Fibroblast of lung (primary cell): ENCODE results near the gene APH1B. TPM values are rescaled to one million over a fixed set of nuclear protein-coding genes. Genes with fewer than 3 reads are reported as not detected.

Experiments used
- DNase-seq, 2 donors: peaks; one replicate each; pipeline versions ENCODE4 v3.0.0 to v3.0.0-alpha.2; 2010; ENCODE audit warnings: low read depth in 2 of 2
- H2AFZ ChIP-seq: 2 replicates; pipeline ENCODE4 v1.5.1; 2012; ENCODE audit warnings: low read length, control low read depth, inconsistent platforms
- H3K27ac ChIP-seq: 2 replicates; pipeline ENCODE4 v1.5.1; 2011; ENCODE audit warnings: low read length, control low read depth; ENCODE audit not compliant: insufficient read depth
- H3K27me3 ChIP-seq: 2 replicates; pipeline ENCODE4 v1.5.1; 2011; ENCODE audit warnings: mild to moderate bottlenecking, low read length; ENCODE audit not compliant: control insufficient read depth, insufficient read depth
- H3K36me3 ChIP-seq: 2 replicates; pipeline ENCODE4 v1.5.1; 2011; ENCODE audit warnings: low read length; ENCODE audit not compliant: control insufficient read depth, insufficient read depth
- H3K4me1 ChIP-seq: 2 replicates; pipeline ENCODE4 v1.5.1; 2011; ENCODE audit warnings: low read length; ENCODE audit not compliant: control insufficient read depth, insufficient read depth; ENCODE audit errors: extremely low read depth
- H3K4me2 ChIP-seq: 2 replicates; pipeline ENCODE4 v1.5.1; 2011; ENCODE audit warnings: low read length, control low read depth; ENCODE audit not compliant: insufficient read depth; ENCODE audit errors: extremely low read depth
- H3K4me3 ChIP-seq, 4 experiments: fragments of 200-600 bp in 1 of 4; sonication (generic) in 1 of 4; replicated peaks in 1 of 4; 2 replicates each; pipeline ENCODE4 v1.5.1; 2011 to 2016; ENCODE audit warnings: low read length in 4 of 4, low read depth in 3 of 4, mild to moderate bottlenecking in 3 of 4, control low read depth in 2 of 4, inconsistent platforms in 1 of 4, mixed read lengths in 1 of 4; ENCODE audit not compliant: insufficient read depth in 1 of 4; ENCODE audit errors: control extremely low read depth in 1 of 4
- H3K79me2 ChIP-seq: 2 replicates; pipeline ENCODE4 v1.5.1; 2012; ENCODE audit warnings: mild to moderate bottlenecking, low read length, inconsistent platforms; ENCODE audit not compliant: control insufficient read depth, insufficient read depth
- H3K9ac ChIP-seq: 2 replicates; pipeline ENCODE4 v1.5.1; 2011; ENCODE audit warnings: mild to moderate bottlenecking, low read length, control low read depth; ENCODE audit not compliant: insufficient read depth
- H3K9me3 ChIP-seq: 2 replicates; pipeline ENCODE4 v1.5.1; 2012; ENCODE audit warnings: low read depth, low read length; ENCODE audit not compliant: control insufficient read depth, insufficient read depth
- H4K20me1 ChIP-seq: 2 replicates; pipeline ENCODE4 v1.5.1; 2011; ENCODE audit warnings: low read length; ENCODE audit not compliant: control insufficient read depth, insufficient read depth; ENCODE audit errors: extremely low read depth
- EZH2 ChIP-seq: IDR thresholded peaks from 2 replicates; pipeline ENCODE4 v1.5.1; 2012; ENCODE audit warnings: low read length, control low read depth, mild to moderate bottlenecking; ENCODE audit errors: missing control alignments
- polyA plus RNA-seq, 2 donors: library from polyadenylated mRNA; depleted of rRNA in 1 of 2; stranded (reverse) in 1 of 2; unstranded in 1 of 2; fragments of >200 nt; gene quantifications; 2 replicates each; pipeline ENCODE4 v1.2.1, GENCODE V29; 2011 to 2012; ENCODE audit warnings: missing spikeins in 1 of 2
- total RNA-seq: library from RNA; depleted of rRNA; stranded (reverse); fragments of >200 nt; gene quantifications from 2 replicates; pipeline ENCODE4 v1.2.1, GENCODE V29; 2014
- TF ChIP-seq, protein P1 (sequence below), 2 donors: IDR thresholded peaks in 1 of 2; conservative IDR thresholded peaks in 1 of 2; 1 replicate in 1 of 2; 2 replicates in 1 of 2; pipeline ENCODE4 v1.5.1; 2011 to 2012; ENCODE audit warnings: low read length in 2 of 2, control low read depth in 1 of 2, inconsistent platforms in 1 of 2, low read depth in 1 of 2, mild to moderate bottlenecking in 1 of 2

The APH1B gene
- total and polyA plus RNA-seq, 2 donors (not counting 1 experiment from before 2014, with no cell fraction given) = 23.5 to 32.2 TPM

DNA sequence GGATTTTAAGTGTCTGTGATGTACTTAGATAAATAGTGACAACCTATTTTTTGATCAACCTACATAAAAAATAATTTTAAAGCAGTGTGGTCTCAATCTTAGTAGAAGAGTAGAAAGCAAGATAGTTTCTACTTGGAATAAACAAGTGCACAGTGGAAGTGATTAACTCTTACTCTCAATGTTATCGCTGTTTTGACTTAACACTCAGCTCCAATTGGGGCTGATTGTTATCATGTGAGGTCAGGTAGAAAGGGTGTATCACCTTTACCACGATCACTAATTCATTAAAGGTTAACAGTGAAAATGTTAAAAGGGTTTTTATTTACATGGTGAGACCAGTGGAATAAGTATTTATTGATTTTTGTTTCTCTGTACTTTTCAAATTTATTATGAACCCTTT is 22.4 kb upstream of the APH1B start:
- TF ChIP-seq, protein P1, sequence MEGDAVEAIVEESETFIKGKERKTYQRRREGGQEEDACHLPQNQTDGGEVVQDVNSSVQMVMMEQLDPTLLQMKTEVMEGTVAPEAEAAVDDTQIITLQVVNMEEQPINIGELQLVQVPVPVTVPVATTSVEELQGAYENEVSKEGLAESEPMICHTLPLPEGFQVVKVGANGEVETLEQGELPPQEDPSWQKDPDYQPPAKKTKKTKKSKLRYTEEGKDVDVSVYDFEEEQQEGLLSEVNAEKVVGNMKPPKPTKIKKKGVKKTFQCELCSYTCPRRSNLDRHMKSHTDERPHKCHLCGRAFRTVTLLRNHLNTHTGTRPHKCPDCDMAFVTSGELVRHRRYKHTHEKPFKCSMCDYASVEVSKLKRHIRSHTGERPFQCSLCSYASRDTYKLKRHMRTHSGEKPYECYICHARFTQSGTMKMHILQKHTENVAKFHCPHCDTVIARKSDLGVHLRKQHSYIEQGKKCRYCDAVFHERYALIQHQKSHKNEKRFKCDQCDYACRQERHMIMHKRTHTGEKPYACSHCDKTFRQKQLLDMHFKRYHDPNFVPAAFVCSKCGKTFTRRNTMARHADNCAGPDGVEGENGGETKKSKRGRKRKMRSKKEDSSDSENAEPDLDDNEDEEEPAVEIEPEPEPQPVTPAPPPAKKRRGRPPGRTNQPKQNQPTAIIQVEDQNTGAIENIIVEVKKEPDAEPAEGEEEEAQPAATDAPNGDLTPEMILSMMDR (conservative IDR thresholded peaks at IDR 0.05 in 1 of 2, IDR thresholded peaks at IDR 0.05 in 1 of 2; ENCODE audit: low read depth in 1 of 2, low read length in 2 of 2) = no peak
- no peak for TF ChIP-seq EZH2

DNA sequence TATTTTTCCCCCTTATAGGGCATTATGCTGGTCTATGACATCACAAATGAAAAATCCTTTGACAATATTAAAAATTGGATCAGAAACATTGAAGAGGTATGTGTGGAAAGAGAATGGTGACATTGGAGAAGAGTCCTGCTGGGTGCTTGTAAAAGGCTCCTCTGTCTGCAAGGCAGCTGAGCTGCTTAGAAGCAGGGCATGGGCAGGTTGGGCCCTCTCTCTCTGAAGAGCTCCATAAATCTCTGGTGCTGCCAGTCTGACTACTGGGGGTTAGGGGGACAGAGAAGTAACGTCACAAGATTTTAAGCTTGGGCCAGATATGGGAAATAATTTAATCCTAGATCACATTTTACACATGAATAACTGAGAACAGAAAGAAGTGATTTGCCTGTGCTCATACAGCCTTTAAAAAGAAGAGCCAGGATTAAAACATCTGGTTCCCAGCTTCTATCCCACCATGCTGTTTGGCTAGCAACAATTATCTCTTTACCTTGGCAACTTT is 21.9 kb upstream of the APH1B start:
- H3K9ac ChIP-seq = no peak overlapping the region
- H4K20me1 ChIP-seq = no peaks in the 10 kb centered on the region
- H3K4me3 ChIP-seq = no peak overlapping the region
- H3K9me3 ChIP-seq = no peaks in the 10 kb centered on the region
- H3K27me3 ChIP-seq = no peaks in the 10 kb centered on the region
- peaks cover 26% of the 10 kb centered on the region for H3K4me1 ChIP-seq
- H3K4me2 ChIP-seq = no peak overlapping the region
- H3K36me3 ChIP-seq = peaks cover 6% of the 10 kb centered on the region
- peaks cover 5% of the 10 kb centered on the region for H3K79me2 ChIP-seq
- no peak for DNase-seq
- H2AFZ ChIP-seq = no peak overlapping the region
- TF ChIP-seq, protein P1 (conservative IDR thresholded peaks at IDR 0.05 in 1 of 2, IDR thresholded peaks at IDR 0.05 in 1 of 2; ENCODE audit: low read depth in 1 of 2, low read length in 2 of 2) = no peak
- no peak for TF ChIP-seq EZH2
- no peak overlapping the region for H3K27ac ChIP-seq

More for the DNA sequence above, 22.4 kb upstream of the APH1B start:
- Histone ChIP-seq H3K4me1 (peaks cover 27% of the 10 kb centered on the region), H2AFZ (no peak overlapping the region), H3K4me3 (no peak overlapping the region), H3K4me2 (no peak overlapping the region), H3K9me3 (no peaks in the 10 kb centered on the region), H3K79me2 (peaks cover 5% of the 10 kb centered on the region), H3K27me3 (no peaks in the 10 kb centered on the region), H3K9ac (no peak overlapping the region), H3K36me3 (peaks cover 4% of the 10 kb centered on the region), H3K27ac (no peak overlapping the region), H4K20me1 (no peaks in the 10 kb centered on the region)
- DNase-seq = no peak

DNA sequence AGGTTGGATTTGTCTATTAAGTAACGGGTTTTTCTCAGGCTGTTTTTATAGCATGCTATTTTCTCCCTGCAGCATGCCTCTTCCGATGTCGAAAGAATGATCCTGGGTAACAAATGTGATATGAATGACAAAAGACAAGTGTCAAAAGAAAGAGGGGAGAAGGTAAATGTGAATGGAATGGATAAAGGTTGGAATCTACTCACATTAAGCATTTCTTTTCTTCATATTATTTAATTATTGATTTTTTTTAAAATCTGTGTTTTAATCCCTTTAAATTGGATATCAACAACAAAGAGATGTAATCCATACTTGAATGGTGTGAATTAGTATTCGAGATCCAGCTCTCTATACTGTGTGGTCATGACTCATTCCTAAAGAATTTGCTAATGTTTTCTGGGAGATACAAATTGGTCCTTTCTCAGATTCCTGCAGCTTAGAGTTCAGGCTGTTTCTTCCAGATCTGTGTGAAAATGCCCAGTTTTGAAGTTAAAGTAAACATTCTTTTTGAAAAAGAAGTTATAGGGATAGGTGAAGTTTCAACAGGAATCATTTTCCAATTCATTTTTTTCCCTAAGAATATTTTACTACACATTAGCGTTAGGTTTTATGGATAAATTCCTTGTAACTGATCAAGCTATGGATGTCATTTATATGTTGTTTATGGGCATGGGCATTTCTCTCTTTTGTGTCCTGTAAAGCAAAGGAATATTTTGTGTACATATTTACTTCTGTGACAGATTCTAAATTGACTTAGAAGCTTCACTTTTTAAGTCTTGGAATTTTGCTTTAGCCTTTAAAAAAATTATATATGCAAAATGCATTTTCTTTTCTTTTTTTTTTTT is 20.8 kb upstream of the APH1B start:
- Histone ChIP-seq H3K27ac (no peak overlapping the region), H3K9ac (no peak overlapping the region), H2AFZ (no peak overlapping the region), H3K79me2 (peaks cover 5% of the 10 kb centered on the region), H3K9me3 (no peaks in the 10 kb centered on the region), H3K4me1 (peaks cover 16% of the 10 kb centered on the region), H4K20me1 (no peaks in the 10 kb centered on the region), H3K36me3 (peaks cover 5% of the 10 kb centered on the region), H3K4me3 (no peak overlapping the region), H3K27me3 (no peaks in the 10 kb centered on the region), H3K4me2 (peak overlapping the region; percentile 66)
- DNase-seq = peak; percentile 86 to 87
- TF ChIP-seq, protein P1 (conservative IDR thresholded peaks at IDR 0.05 in 1 of 2, IDR thresholded peaks at IDR 0.05 in 1 of 2; ENCODE audit: low read depth in 1 of 2, low read length in 2 of 2) = no peak
- no peak for TF ChIP-seq EZH2
